HUES64 (cell line): ENCODE data around the gene XRN1.

Source experiments
- H3K27ac ChIP-seq: 2 replicates; pipeline ENCODE4 v1.7.0; 2013; ENCODE audit warnings: low read depth, low read length, inconsistent platforms
- H3K27me3 ChIP-seq: 2 replicates; pipeline ENCODE4 v1.6.1; 2013; ENCODE audit warnings: mild to moderate bottlenecking, low read length; ENCODE audit not compliant: insufficient read depth
- H3K36me3 ChIP-seq: 2 replicates; pipeline ENCODE4 v1.6.1; 2013; ENCODE audit warnings: mild to moderate bottlenecking, low read length; ENCODE audit not compliant: insufficient read depth
- H3K4me1 ChIP-seq: 2 replicates; pipeline ENCODE4 v1.6.1; 2013; ENCODE audit warnings: mild to moderate bottlenecking, low read length, moderate library complexity; ENCODE audit not compliant: insufficient read depth
- H3K4me3 ChIP-seq: 2 replicates; pipeline ENCODE4 v1.5.1; 2013; ENCODE audit warnings: mild to moderate bottlenecking, low read length, moderate library complexity
- H3K9ac ChIP-seq: 2 replicates; pipeline ENCODE4 v1.6.1; 2013; ENCODE audit warnings: mild to moderate bottlenecking, low read depth, low read length
- H3K9me3 ChIP-seq: 2 replicates; pipeline ENCODE4 v1.6.1; 2013; ENCODE audit warnings: low read depth, low read length; ENCODE audit not compliant: insufficient read depth
- WGBS: fragments of 150-250, 120-280 bp; methylation state at CpG from one replicate; pipeline ENCODE4 v1.1.7; 2013; ENCODE audit warnings: missing lambda C conversion rate; 5-methylcytosine and 5-hydroxymethylcytosine counted together

XRN1 gene

DNA sequence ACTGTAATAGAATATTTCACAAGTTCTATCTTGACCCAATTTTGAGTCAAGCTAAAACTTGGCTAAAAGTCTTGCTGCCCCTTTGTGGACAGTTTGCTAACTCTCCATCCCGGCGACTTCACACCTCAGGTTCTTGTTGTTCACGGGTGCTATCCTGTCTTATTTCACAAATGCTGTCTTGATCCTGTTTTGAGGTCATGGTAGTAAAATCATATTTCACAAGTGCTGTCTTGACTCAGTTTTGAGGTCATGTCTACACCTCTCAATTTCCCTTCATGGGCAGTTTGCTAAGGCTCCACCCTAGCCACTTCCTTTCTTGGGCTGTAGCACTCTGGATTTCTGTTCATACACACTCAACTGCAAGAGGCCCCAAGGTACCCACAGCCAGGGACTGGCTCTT lies 177.4 kb downstream of the XRN1 start:
- Histone ChIP-seq H3K9ac (no peak overlapping the region), H3K27ac (no peak overlapping the region), H3K4me3 (no peak overlapping the region), H3K4me1 (no peaks in the 10 kb centered on the region), H3K9me3 (no peaks in the 10 kb centered on the region), H3K27me3 (no peaks in the 10 kb centered on the region), H3K36me3 (no peaks in the 10 kb centered on the region)
- 92% methylated on average over 3 of the region's 3 CpGs for WGBS

DNA sequence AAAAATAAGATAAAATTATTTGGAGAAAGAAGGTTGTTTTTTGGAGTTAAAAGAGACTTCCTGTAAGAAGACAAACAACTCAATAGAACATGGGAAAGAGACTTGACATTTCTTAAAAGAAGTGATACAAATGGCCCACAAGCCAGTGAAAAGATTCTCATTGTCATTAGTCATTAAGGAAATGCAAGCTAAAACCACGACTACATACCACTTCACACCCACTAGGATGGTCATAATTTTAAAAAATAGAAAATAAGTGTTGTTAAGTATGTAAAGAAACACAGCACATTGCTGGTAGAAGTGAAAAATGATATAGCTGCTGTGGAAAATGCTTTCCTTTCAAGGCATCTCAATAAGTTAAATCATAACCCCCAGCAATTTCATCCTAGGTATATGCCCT lies 178.1 kb downstream of the XRN1 start:
- H3K4me1 ChIP-seq: no peaks in the 10 kb centered on the region
- no peak overlapping the region for H3K9ac ChIP-seq
- H3K27ac ChIP-seq: no peak overlapping the region
- H3K27me3 ChIP-seq: no peaks in the 10 kb centered on the region
- H3K9me3 ChIP-seq: no peaks in the 10 kb centered on the region
- H3K36me3 ChIP-seq: no peaks in the 10 kb centered on the region
- H3K4me3 ChIP-seq: no peak overlapping the region
- WGBS: no CpG with 5 or more reads among the region's 1 CpG

DNA sequence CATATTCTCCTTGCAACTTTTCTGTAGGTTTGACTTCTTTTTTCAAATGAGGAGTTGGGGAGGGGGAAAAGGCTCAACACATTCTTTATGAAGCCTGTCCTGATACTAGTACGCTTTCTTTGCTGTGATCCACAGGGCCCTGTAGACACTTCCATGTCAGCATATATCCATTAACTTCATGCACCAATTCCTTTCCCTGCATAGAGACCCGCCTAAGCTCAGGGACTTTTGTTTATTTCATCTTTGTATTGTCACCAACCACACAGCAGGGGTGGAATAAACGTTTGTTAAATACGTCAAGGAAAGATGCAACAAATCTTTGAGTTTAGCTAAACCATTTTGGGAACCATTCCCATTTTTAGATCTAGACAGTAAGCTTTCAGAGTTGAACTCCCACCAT lies 179.4 kb downstream of the XRN1 start:
- H3K9ac ChIP-seq: no peak overlapping the region
- 81% methylated on average over 4 of the region's 4 CpGs for WGBS
- H3K4me3 ChIP-seq: no peak overlapping the region
- H3K4me1 ChIP-seq: no peaks in the 10 kb centered on the region
- no peak overlapping the region for H3K27ac ChIP-seq
- H3K27me3 ChIP-seq: no peaks in the 10 kb centered on the region
- no peaks in the 10 kb centered on the region for H3K9me3 ChIP-seq
- H3K36me3 ChIP-seq: no peaks in the 10 kb centered on the region

DNA sequence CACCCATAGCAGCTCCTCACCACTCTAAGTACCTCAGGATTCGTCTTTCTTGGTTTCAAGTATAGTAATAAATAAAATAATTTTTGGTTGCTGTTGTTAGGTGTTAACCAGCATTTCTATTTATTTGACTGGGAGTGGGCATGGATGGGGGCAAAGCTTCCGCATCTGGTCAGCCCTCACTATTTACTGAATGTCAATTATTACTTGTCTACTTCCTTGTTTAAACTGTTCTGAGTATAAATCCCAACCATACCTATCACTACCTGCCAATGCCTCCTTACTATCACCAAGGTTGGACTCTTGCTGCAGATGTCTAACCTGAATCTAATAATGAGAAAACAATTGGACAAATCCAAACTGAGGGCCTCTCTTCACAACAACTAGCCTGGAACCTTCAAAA lies 180.6 kb downstream of the XRN1 start:
- no peak overlapping the region for H3K9ac ChIP-seq
- H3K4me3 ChIP-seq: no peak overlapping the region
- H3K4me1 ChIP-seq: no peaks in the 10 kb centered on the region
- 88% methylated on average over 1 of the region's 2 CpGs for WGBS
- no peaks in the 10 kb centered on the region for H3K36me3 ChIP-seq
- H3K27me3 ChIP-seq: no peaks in the 10 kb centered on the region
- H3K27ac ChIP-seq: no peak overlapping the region
- H3K9me3 ChIP-seq: no peaks in the 10 kb centered on the region

DNA sequence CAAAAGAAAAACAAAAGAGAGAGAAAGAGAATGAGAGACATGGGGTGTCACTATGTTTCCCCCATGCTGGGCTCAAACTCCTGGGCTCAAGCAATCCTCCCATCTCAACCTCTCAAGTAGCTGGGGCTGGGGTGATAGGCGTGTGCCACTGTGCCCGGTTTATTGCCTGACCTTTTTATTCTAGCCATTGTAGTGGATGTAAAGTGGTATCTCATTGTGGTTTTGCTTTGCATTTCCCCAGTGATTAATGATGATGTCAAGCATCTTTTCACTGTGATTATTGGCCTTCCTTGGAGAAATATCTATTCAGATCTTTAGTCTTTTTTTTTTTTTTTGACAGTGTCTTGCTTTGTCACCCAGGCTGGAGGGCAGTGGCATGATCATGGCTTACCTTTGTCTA lies 184.7 kb downstream of the XRN1 start:
- Histone ChIP-seq H3K4me3 (no peak overlapping the region), H3K9ac (no peak overlapping the region), H3K9me3 (no peaks in the 10 kb centered on the region), H3K27me3 (no peaks in the 10 kb centered on the region), H3K27ac (no peak overlapping the region), H3K4me1 (peaks cover 8% of the 10 kb centered on the region), H3K36me3 (no peaks in the 10 kb centered on the region)
- 89% methylated on average over 2 of the region's 2 CpGs for WGBS

DNA sequence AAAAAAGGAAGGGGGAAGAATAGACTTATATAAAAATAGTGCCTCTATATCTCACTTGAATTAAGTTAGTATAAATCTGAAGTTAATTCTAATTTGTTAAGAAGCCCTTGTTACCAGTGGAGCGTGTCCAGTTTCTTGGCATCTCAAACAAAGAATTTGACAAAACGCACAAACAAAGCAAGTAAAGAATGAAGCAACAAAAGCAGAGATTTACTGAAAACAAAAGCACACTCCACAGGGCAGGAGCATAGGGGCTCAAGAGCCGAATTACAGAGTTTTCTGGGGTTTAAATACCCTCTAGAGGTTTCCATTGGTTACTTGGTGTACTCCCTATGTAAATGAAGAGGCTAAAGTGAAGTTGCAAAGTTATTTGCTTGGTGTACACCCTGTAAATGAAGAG lies 188.5 kb downstream of the XRN1 start:
- no peak overlapping the region for H3K4me3 ChIP-seq
- 65% methylated on average over 3 of the region's 3 CpGs for WGBS

DNA sequence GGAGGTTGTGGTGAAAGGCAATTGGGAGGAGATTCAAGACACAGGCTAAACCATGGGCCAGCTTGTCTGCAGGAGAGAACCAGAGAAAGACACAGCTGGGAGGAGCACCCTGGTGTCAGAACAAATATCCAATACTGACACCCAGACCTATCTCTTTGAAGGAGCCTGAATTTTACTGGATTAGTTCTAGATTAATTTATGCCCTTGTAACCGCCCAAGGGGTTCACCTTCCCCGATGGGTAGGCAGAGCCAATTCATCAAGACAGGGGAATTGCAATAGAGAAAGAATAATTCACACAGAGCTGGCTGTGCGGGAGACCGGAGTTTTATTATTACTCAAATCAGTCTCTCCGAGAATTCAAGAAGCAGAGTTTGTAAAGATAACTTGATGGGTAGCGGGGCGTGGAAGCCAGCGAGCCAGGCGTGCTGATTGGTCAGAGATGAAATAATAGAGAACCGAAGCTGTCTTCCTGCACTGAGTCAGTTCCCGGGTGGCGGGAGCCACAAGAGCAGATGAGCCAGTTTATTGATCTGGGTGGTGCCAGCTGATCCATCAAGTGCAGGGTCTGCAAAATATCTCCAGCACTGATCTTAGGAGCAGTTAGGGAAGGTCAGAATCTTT lies 191.0 kb downstream of the XRN1 start:
- no peaks in the 10 kb centered on the region for H3K27me3 ChIP-seq
- no peak overlapping the region for H3K4me3 ChIP-seq
- H3K9me3 ChIP-seq: peaks cover 10% of the 10 kb centered on the region; the same call in 1 of the 2 replicates
- H3K4me1 ChIP-seq: peaks cover 8% of the 10 kb centered on the region
- H3K27ac ChIP-seq: no peak overlapping the region
- 95% methylated on average over 12 of the region's 12 CpGs for WGBS
- H3K9ac ChIP-seq: no peak overlapping the region
- no peaks in the 10 kb centered on the region for H3K36me3 ChIP-seq

More for the DNA sequence above, 188.5 kb downstream of the XRN1 start:
- Histone ChIP-seq H3K4me1 (peaks cover 8% of the 10 kb centered on the region), H3K27me3 (no peaks in the 10 kb centered on the region), H3K27ac (no peak overlapping the region), H3K36me3 (no peaks in the 10 kb centered on the region), H3K9ac (no peak overlapping the region), H3K9me3 (peaks cover 10% of the 10 kb centered on the region; the same call in 1 of the 2 replicates)
